HG03280 (cell line): Measurements from ENCODE around the gene DPM1.

ENCODE experiments used
- ATAC-seq: cut with Tn5 transposase; IDR thresholded peaks from one replicate; pipeline ENCODE4 v1.9.1; 2021; ENCODE audit warnings: mild to moderate bottlenecking, moderate library complexity; ENCODE audit not compliant: unreplicated experiment

The DPM1 gene

GRCh38 chr20:50900261-50900660 lies 58.1 kb downstream of the DPM1 start:
- no peak for ATAC-seq

DNA sequence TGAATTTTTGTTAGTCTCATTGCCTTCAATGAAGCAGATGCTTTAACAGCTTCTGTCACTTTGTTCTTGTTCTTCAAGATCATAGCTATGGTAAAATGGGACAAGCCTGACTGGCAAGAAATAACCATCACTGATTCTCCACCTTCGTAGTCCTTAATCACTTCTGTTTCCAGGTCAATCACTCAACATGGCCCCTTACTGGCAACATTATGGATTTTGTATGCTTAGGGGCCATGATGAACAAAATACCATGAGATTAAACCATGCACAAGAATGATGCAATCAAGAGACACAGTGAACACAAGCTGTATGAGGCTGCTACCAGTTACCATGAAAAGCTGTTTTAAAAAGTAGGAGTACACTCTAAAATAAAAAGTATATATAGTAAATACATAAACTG lies 59.9 kb downstream of the DPM1 start:
- no peak for ATAC-seq

- ATAC-seq, result no peak
These were observed 63.1 kb downstream of the DPM1 start for GRCh38 chr20:50895111-50895830.

DNA sequence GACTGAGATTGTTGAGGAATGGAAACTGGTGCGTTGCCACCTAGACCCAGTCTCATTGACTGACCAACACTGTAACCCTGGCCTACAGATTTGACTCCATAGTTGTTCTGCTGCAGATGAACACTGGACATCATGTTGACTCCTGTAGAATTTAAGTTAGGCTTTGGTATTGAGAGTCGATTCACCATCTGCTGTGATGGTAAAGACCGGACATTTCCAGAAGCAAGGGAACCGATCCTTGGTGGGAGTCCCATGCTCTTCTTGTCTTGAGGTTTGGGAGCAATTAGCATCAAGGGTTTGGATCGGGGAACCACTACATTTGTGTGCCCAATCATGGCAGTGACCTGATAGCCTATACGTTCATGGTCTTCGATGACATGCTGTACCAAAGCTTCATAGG lies 64.7 kb downstream of the DPM1 start:
- ATAC-seq, result no peak

DNA sequence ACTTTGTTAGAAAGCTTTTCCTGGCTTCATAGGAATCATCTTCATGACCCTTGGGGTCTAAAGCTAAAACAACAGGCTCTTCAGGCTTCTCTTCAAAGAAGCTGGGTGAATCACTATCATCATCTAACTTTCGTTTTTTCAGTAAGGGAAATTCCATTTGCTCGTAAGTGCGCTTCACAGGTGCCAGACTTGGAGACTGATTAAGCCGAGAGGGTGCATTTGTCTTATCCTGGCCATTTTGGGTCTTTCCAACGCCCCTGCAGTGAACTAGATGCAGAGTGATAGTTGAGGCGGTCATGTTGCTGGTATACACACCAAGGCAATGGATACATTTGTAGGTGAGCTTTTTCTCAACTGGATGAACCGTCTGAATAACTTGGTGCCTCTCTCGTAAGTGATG lies 65.9 kb downstream of the DPM1 start:
- ATAC-seq, result no peak

- ATAC-seq, result no peak
These were observed 67.2 kb downstream of the DPM1 start for GRCh38 chr20:50891138-50891537.

GRCh38 chr20:50887576-50887975 lies 70.8 kb downstream of the DPM1 start:
- no peak for ATAC-seq

DNA sequence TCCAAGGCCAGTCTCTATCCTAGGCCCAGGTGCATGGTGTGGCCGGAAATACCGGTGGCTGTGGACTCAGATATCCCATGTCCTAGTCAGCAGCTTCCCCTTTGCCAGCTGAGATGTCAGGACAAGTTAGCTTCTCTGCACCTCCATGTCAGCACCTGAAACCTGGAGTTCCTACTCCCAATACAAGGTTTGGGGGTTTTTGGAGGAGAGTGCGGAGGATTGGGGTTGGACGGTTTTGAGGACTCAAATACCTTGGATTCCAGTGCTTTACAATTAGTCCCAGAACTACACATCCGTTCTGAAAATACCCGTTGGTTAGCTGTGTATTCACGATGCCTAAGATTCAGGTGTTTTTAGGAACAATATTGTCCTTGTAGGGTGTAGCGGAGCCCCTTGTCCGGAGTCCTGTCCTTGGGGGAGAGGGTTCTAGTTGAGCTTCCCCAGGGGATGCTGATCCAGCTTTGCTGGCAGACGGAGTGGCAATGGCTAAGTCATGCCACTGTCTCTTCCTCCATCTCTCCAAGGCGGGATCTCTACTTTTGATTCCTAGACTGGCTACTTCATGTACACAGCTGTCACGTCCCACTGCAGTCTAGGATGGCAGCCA lies 72.0 kb downstream of the DPM1 start:
- ATAC-seq, result no peak

DNA sequence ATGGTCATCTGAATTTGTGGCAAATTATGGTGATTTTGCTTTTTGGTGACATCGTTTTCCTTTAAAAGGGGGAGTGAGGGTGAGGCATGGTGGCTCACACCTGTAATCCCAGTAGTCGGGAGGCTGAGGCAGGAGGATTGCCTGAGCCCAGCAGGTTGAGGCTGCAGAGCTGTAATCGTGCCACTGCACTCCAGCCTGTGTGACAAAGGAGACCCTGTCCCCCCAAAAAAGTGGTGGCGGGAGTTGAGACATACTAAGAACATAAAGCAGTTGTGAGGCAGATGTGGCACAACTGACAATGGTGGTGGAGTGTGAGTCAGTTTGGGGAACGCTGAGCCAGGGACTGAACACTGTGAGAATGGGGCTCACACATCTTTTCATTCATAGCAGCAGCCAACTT lies 72.6 kb downstream of the DPM1 start:
- no peak for ATAC-seq

DNA sequence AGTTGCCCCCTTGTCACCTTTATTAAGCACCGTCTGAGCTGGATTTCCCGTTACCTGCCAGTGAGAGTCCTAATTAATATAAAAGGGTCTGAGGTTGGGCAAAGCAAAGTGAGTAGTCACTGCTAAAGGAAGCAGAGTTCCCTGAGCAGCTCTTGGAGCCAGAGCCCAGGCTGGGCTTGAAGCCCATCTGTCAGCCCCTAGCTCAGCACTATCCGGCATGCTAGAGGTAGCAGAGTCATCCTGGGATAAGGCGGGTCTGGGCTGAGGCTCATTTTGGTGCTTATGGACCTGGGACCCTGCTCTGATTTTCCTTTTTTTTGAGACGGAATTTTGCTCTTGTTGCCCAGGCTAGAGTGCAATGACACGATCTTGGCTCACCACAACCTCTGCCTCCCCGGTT lies 73.3 kb downstream of the DPM1 start:
- no peak for ATAC-seq
